Thoracic aorta (tissue), 2 donors: ENCODE results near the gene RTKN2. TPM values are rescaled to one million over a fixed set of nuclear protein-coding genes. Genes with fewer than 3 reads are reported as not detected.

Experiments used
- ATAC-seq: fragments of 150-250 bp; one replicate; pipeline ENCODE4 v1.8.0; 2017; ENCODE audit warnings: low read depth; ENCODE audit not compliant: insufficient number of reproducible peaks, low FRiP score
- DNase-seq: peaks from one replicate; pipeline ENCODE4 v3.0.0-alpha.2; 2020; ENCODE audit warnings: low spot score
- H3K27ac ChIP-seq, 2 donors: fragments of 200-600 bp; sonication (generic); 1 replicate in 1 of 2; 2 replicates in 1 of 2; pipeline ENCODE4 v1.5.1; 2016; ENCODE audit warnings: mild to moderate bottlenecking in 2 of 2, moderate library complexity in 2 of 2
- H3K27me3 ChIP-seq: fragments of 200-600 bp; sonication (generic); replicated peaks from 2 replicates; pipeline ENCODE4 v1.6.0; 2016; ENCODE audit warnings: mild to moderate bottlenecking; ENCODE audit not compliant: insufficient read depth
- H3K36me3 ChIP-seq: fragments of 200-600 bp; sonication (generic); one replicate; pipeline ENCODE4 v1.5.1; 2016
- H3K4me1 ChIP-seq, 2 donors: fragments of 200-600 bp; sonication (generic); 1 replicate in 1 of 2; 2 replicates in 1 of 2; pipeline versions ENCODE4 v1.5.1 to v1.6.0; 2016; ENCODE audit warnings: low read depth in 2 of 2, mild to moderate bottlenecking in 1 of 2; ENCODE audit not compliant: control insufficient read depth in 1 of 2
- H3K4me3 ChIP-seq: fragments of 200-600 bp; sonication (generic); 2 replicates; pipeline ENCODE4 v1.5.1; 2016; ENCODE audit warnings: mild to moderate bottlenecking
- H3K9me3 ChIP-seq: fragments of 200-600 bp; sonication (generic); 2 replicates; pipeline ENCODE4 v1.5.1; 2016
- total RNA-seq, 2 donors: library from RNA; depleted of rRNA; stranded (reverse); fragments of >200 nt; gene quantifications; one replicate each; pipeline versions ENCODE4 v1.1.0 to v1.2.3, GENCODE V29; 2016
- TF ChIP-seq, protein P1 (sequence below): fragments of 200-600 bp; sonication (generic); IDR thresholded peaks from one replicate; pipeline ENCODE4 v1.5.1; 2019; ENCODE audit warnings: antibody characterized with exemption

The RTKN2 gene
- total RNA-seq, 2 donors from 2014 or later = not detected

DNA sequence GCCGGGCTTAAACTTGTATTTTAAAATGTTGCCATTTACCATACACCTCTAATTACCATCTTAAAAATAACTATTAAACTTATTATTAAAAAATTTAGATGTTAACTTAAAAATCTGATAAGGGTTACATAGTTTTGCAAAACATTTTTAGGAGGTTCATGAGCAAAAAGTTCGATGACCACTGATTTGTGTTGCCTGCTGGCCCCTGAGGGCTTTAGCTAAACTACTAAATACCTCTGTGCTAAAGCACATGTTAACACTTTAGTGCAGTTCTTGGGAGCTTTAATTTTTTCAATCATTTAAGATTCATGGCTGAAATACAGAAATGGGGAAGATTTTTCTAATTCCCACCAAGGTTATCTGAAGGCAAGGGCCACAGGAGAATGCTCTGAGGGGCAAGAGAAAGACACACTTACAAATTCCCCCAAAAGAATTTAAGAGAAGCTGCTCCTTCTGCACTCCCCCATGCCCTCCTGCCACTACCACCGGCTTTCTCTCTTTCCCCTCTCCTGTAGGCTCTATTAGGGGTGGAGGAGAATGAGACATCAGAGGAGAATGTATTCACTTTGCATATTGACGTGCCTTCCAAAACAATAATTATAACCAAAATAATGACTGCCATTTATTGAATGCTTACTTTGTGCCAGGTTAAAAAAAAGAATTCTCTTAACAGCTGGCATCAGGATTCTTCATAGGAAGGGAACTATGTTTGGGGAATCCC is 106.2 kb downstream of the RTKN2 start:
- no peak for DNase-seq
- Histone ChIP-seq H3K27me3 (no peaks in the 10 kb centered on the region), H3K4me1 (peaks cover 14 to 18% of the 10 kb centered on the region in 2 donors), H3K9me3 (no peaks in the 10 kb centered on the region), H3K27ac (no peak overlapping the region), H3K36me3 (no peaks in the 10 kb centered on the region), H3K4me3 (no peak overlapping the region)
- TF ChIP-seq, protein P1, sequence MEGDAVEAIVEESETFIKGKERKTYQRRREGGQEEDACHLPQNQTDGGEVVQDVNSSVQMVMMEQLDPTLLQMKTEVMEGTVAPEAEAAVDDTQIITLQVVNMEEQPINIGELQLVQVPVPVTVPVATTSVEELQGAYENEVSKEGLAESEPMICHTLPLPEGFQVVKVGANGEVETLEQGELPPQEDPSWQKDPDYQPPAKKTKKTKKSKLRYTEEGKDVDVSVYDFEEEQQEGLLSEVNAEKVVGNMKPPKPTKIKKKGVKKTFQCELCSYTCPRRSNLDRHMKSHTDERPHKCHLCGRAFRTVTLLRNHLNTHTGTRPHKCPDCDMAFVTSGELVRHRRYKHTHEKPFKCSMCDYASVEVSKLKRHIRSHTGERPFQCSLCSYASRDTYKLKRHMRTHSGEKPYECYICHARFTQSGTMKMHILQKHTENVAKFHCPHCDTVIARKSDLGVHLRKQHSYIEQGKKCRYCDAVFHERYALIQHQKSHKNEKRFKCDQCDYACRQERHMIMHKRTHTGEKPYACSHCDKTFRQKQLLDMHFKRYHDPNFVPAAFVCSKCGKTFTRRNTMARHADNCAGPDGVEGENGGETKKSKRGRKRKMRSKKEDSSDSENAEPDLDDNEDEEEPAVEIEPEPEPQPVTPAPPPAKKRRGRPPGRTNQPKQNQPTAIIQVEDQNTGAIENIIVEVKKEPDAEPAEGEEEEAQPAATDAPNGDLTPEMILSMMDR = no peak
- no peak for ATAC-seq

DNA sequence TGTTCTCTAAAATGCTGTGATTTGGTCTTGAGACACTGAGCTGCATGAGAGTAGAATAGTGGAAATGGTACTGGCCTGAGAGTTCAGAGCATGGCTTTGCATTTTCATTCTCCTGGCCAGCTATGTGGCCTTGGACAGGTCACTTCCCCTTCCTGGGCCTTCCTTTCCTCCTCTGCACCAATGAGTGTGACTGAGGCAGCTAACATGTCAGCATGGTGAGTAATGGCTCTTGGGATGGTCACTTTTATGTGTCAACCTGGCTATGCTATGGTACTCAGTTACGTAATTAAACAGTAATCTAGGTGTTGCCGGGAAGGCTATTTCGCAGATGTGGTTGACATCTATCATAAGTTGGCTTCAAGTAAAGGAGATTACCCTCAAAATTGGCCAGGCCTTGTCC is 109.3 kb downstream of the RTKN2 start:
- no peak for ATAC-seq
- TF ChIP-seq, protein P1 = no peak

DNA sequence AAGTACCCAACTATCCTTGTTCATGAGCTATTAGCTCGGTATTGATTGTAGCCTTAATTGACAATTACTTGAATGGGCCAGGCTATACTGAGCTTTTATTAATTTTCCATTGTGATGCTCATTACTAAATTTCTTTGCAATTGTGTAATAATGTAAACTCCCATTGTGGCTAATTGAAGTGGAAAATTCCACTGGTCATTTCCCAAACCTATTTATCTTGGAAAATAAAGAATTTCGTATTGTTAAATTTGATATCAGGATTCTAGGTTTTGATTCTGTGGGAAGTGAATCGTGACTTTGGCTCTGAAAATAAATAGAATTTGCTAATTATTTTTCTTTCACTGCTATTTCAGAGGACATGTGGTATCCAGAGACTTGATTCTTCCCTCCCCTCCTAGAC is 111.0 kb downstream of the RTKN2 start:
- H3K27me3 ChIP-seq = no peaks in the 10 kb centered on the region
- TF ChIP-seq, protein P1 = no peak

More for the DNA sequence above, 109.3 kb downstream of the RTKN2 start:
- H3K4me1 ChIP-seq = no peaks in the 10 kb centered on the region
- H3K27me3 ChIP-seq = no peaks in the 10 kb centered on the region
- no peak overlapping the region for H3K27ac ChIP-seq
- H3K4me3 ChIP-seq = no peak overlapping the region
- DNase-seq = no peak
- no peaks in the 10 kb centered on the region for H3K36me3 ChIP-seq
- no peaks in the 10 kb centered on the region for H3K9me3 ChIP-seq

DNA sequence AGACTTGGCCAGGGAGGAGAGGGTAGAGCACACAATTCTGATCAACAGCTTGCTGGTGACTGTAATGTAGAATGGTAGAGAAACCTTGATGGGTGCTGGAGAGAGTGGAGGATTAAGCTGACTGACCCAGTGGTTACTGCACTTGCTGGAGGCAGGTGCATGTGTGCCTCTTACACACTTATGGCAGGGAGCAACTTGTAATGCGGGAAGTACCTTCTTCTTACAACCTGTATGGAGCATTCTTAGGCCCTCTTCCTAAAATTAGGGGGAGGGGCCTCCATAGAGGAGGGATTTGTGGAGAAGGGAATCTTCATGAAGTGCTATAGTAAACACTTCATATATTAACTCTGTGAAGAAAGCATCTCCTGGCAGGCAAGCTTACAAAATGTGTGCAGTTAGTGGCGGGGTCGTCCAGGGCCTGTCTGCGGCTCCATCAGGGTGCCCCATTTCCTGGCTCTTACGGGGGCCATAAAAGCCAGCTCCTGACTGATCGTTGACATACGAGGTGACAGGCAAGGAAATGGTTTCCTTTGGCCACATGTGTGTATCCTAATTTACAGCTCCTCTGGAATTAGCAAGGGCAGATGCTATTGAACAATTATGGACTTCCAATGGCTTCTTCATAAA is 113.5 kb downstream of the RTKN2 start:
- ATAC-seq = no peak
- TF ChIP-seq, protein P1 = no peak
- no peak overlapping the region for H3K4me3 ChIP-seq

More for the DNA sequence above, 111.0 kb downstream of the RTKN2 start:
- Histone ChIP-seq H3K9me3 (no peaks in the 10 kb centered on the region), H3K4me3 (no peak overlapping the region), H3K27ac (no peak overlapping the region), H3K36me3 (no peaks in the 10 kb centered on the region), H3K4me1 (no peaks in the 10 kb centered on the region)
- ATAC-seq (no peak), DNase-seq (no peak)

DNA sequence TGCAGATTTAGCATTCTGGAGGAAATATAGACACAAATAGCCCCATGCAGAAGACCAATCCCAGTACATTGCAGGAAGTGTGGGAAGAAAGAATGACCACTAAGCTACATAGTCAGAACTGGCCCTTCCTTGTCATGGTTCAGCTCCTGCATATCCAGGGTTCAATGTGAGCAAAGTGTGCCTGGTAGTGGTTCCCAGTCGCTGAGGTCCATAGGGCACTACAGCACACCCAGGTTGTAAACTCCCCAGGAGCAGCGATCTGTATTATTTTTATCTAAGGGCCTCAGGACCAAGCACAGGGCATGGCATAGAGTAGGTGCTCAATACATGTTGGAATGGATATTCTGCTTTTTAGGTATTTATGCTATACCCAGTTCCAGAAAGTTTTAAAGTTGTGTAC is 114.4 kb downstream of the RTKN2 start:
- Histone ChIP-seq H3K4me1 (no peaks in the 10 kb centered on the region), H3K27me3 (no peaks in the 10 kb centered on the region), H3K27ac (no peak overlapping the region), H3K36me3 (no peaks in the 10 kb centered on the region), H3K4me3 (no peak overlapping the region), H3K9me3 (no peaks in the 10 kb centered on the region)
- TF ChIP-seq, protein P1 = no peak
- ATAC-seq (no peak), DNase-seq (no peak)

More for the DNA sequence above, 113.5 kb downstream of the RTKN2 start:
- no peak for DNase-seq
- Histone ChIP-seq H3K36me3 (no peaks in the 10 kb centered on the region), H3K27ac (no peak overlapping the region), H3K9me3 (no peaks in the 10 kb centered on the region), H3K27me3 (no peaks in the 10 kb centered on the region), H3K4me1 (no peaks in the 10 kb centered on the region)
